OCI-LY1 (cell line): ENCODE results near the gene GALNT7.
A peak's percentile ranks its signal among the peaks of the same experiment; 100 is the strongest.
"Not testable (repeated sequence)": the region's sequence is repeated elsewhere in the genome, so short reads cannot be mapped to it uniquely, and the experiment has no call there.

ENCODE experiments used
- H2AFZ ChIP-seq: fragments of 200-600 bp; sonication (generic), shearing (Covaris generic); 2 replicates; pipeline ENCODE4 v1.6.0; 2014; ENCODE audit warnings: antibody characterized with exemption, mild to moderate bottlenecking, low read length
- H3F3A ChIP-seq: fragments of 200-600 bp; sonication (generic), shearing (Covaris generic); 2 replicates; pipeline ENCODE4 v1.6.0; 2014; ENCODE audit warnings: mild to moderate bottlenecking, antibody characterized with exemption, low read length, moderate library complexity; ENCODE audit not compliant: insufficient read depth
- H3K27ac ChIP-seq: fragments of 200-600 bp; sonication (generic); 2 replicates; pipeline ENCODE4 v1.5.1; 2014; ENCODE audit warnings: low read length, mixed run types, mild to moderate bottlenecking, low read depth; ENCODE audit not compliant: poor library complexity, severe bottlenecking
- H3K27me3 ChIP-seq: fragments of 200-600 bp; sonication (generic); 2 replicates; pipeline ENCODE4 v1.6.0; 2014; ENCODE audit warnings: antibody characterized with exemption, mild to moderate bottlenecking, low read length, moderate library complexity; ENCODE audit not compliant: insufficient read depth
- H3K36me3 ChIP-seq: fragments of 200-600 bp; sonication (generic); 2 replicates; pipeline ENCODE4 v1.6.1; 2014; ENCODE audit warnings: mild to moderate bottlenecking, antibody characterized with exemption, low read length, moderate library complexity, mixed read lengths; ENCODE audit not compliant: insufficient read depth
- H3K4me1 ChIP-seq: fragments of 200-600 bp; sonication (generic); 2 replicates; pipeline ENCODE4 v1.5.1; 2014; ENCODE audit warnings: mild to moderate bottlenecking, low read length, moderate library complexity; ENCODE audit not compliant: insufficient read depth, severe bottlenecking
- H3K4me2 ChIP-seq: fragments of 200-600 bp; sonication (generic), shearing (Covaris generic); 2 replicates; pipeline ENCODE4 v1.6.1; 2014; ENCODE audit warnings: low read length
- H3K4me3 ChIP-seq: fragments of 200-600 bp; sonication (generic); 2 replicates; pipeline ENCODE4 v1.5.1; 2014; ENCODE audit warnings: low read length, low read depth, mild to moderate bottlenecking, mixed read lengths; ENCODE audit not compliant: poor library complexity, severe bottlenecking
- H3K79me2 ChIP-seq: fragments of 200-600 bp; shearing (Covaris generic); 2 replicates; pipeline ENCODE4 v1.6.1; 2016; ENCODE audit warnings: mixed run types, low read length, mixed read lengths; ENCODE audit not compliant: insufficient read depth
- H3K9ac ChIP-seq: fragments of 200-600 bp; sonication (generic), shearing (Covaris generic); 2 replicates; pipeline ENCODE4 v1.6.1; 2014; ENCODE audit warnings: mild to moderate bottlenecking, low read length, mixed read lengths
- H3K9me2 ChIP-seq: fragments of 200-600 bp; sonication (generic), shearing (Covaris generic); 2 replicates; pipeline ENCODE4 v1.6.1; 2014; ENCODE audit warnings: low read depth, mild to moderate bottlenecking, low read length, mixed read lengths
- H3K9me3 ChIP-seq: fragments of 200-600 bp; shearing (Covaris generic); 2 replicates; pipeline ENCODE4 v1.6.1; 2014; ENCODE audit warnings: low read length, mixed read lengths
- H4K20me1 ChIP-seq: fragments of 200-600 bp; sonication (generic), shearing (Covaris generic); 2 replicates; pipeline ENCODE4 v1.6.0; 2016; ENCODE audit warnings: mild to moderate bottlenecking, low read length; ENCODE audit not compliant: insufficient read depth
- EZH2 ChIP-seq: fragments of 200-600 bp; sonication (generic), shearing (Covaris generic); IDR thresholded peaks from 2 replicates; pipeline ENCODE4 v1.8.0; 2017; ENCODE audit warnings: borderline replicate concordance, mixed run types, mild to moderate bottlenecking, antibody characterized with exemption, low read length, moderate library complexity, mixed read lengths
- TF ChIP-seq, protein P1 (sequence below): fragments of 200-600 bp; sonication (generic), shearing (Covaris generic); IDR thresholded peaks from 2 replicates; pipeline ENCODE4 v1.5.1; 2017; ENCODE audit warnings: mild to moderate bottlenecking, antibody characterized with exemption, low read length, moderate library complexity, mixed read lengths

GALNT7 gene

DNA sequence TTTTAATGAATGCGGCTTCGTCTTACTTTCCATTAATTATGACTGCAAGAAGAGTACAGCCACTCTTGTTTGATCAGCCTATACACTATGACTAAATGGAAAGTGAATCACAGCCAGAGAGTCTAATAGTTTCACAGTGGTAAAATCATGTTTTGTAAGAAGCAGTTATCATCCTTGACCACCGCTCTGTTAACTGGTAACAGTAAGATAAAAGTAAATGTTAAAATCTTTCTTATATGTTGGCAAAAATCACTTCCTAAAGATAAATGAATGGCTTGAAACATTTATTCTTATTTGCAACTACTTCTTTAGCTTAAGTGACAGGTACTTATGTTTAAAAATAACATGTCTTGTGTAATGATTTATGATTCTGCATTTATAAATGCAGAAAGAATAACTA is 13.2 kb downstream of the GALNT7 start:
- no peaks in the 10 kb centered on the region for H3K27me3 ChIP-seq
- H3K9ac ChIP-seq: no peak overlapping the region
- no peaks in the 10 kb centered on the region for H3K9me2 ChIP-seq
- H3F3A ChIP-seq: no peaks in the 10 kb centered on the region
- H2AFZ ChIP-seq: no peak overlapping the region
- H3K9me3 ChIP-seq: no peaks in the 10 kb centered on the region
- H3K79me2 ChIP-seq: peaks cover 90% of the 10 kb centered on the region
- H3K4me1 ChIP-seq: peaks cover 81% of the 10 kb centered on the region
- H3K36me3 ChIP-seq: peaks cover 9% of the 10 kb centered on the region; the same call in 1 of the 2 replicates
- no peak for TF ChIP-seq EZH2
- TF ChIP-seq, protein P1, sequence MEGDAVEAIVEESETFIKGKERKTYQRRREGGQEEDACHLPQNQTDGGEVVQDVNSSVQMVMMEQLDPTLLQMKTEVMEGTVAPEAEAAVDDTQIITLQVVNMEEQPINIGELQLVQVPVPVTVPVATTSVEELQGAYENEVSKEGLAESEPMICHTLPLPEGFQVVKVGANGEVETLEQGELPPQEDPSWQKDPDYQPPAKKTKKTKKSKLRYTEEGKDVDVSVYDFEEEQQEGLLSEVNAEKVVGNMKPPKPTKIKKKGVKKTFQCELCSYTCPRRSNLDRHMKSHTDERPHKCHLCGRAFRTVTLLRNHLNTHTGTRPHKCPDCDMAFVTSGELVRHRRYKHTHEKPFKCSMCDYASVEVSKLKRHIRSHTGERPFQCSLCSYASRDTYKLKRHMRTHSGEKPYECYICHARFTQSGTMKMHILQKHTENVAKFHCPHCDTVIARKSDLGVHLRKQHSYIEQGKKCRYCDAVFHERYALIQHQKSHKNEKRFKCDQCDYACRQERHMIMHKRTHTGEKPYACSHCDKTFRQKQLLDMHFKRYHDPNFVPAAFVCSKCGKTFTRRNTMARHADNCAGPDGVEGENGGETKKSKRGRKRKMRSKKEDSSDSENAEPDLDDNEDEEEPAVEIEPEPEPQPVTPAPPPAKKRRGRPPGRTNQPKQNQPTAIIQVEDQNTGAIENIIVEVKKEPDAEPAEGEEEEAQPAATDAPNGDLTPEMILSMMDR: no peak
- H4K20me1 ChIP-seq: no peaks in the 10 kb centered on the region
- H3K4me2 ChIP-seq: no peak overlapping the region
- no peak overlapping the region for H3K4me3 ChIP-seq
- H3K27ac ChIP-seq: peak overlapping the region; percentile 32

DNA sequence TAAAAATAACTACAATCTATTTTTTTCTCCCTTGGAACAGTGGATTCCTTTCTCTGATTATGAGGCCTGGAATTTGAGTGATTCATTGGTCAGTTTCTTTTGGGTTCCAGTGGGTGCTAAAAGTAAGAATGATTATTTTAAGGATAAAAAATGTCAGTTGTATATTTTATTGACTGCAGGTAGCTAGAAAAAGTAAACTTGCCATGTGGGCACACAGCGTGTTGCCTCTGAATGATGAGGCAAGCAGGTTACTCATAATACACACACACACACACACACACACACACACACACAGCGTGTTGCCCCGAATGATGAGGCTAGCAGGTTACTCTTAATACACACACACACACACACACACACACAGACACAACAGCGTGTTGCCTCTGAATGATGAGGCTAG is 13.8 kb downstream of the GALNT7 start:
- Histone ChIP-seq H3K4me3 (no peak overlapping the region), H2AFZ (no peak overlapping the region), H3F3A (no peaks in the 10 kb centered on the region), H3K9ac (no peak overlapping the region), H3K27ac (no peak overlapping the region), H4K20me1 (no peaks in the 10 kb centered on the region), H3K4me2 (no peak overlapping the region), H3K27me3 (no peaks in the 10 kb centered on the region), H3K9me3 (no peaks in the 10 kb centered on the region), H3K36me3 (peaks cover 9% of the 10 kb centered on the region; the same call in 1 of the 2 replicates), H3K79me2 (peaks cover 90% of the 10 kb centered on the region), H3K9me2 (no peaks in the 10 kb centered on the region), H3K4me1 (peaks cover 80% of the 10 kb centered on the region)
- TF ChIP-seq, protein P1: no peak
- no peak for TF ChIP-seq EZH2

DNA sequence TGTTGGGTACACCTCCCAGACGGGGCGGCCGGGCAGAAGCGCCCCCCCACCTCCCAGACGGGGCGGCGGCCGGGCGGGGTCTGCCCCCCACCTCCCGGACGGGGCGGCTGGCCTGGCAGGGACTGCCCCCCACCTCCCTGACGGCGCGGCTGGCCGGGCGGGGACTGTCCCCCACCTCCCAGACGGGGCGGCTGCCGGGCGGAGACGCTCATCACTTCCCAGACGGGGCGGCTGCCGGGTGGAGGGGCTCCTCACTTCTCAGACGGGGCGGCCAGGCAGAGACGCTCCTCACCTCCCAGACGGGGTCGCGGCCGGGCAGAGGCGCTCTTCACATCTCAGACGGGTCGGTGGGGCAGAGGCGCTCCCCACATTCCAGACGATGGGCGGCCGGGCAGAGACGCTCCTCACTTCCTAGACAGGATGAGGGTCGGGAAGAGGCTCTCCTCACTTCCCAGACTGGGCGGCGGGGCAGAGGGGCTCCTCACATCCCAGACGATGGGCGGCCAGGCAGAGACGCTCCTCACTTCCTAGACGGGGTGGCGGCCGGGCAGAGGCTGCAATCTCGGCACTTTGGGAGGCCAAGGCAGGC is 15.1 kb downstream of the GALNT7 start:
- H3K9me2 ChIP-seq, H3K9ac ChIP-seq, H3K27me3 ChIP-seq, H2AFZ ChIP-seq, H4K20me1 ChIP-seq, H3K4me3 ChIP-seq, H3K27ac ChIP-seq, H3K9me3 ChIP-seq, H3F3A ChIP-seq, H3K4me2 ChIP-seq: not testable (repeated sequence)
- H3K4me1 ChIP-seq: peaks cover 70% of the 10 kb centered on the region
- H3K36me3 ChIP-seq: peaks cover 12% of the 10 kb centered on the region; the same call in 1 of the 2 replicates
- H3K79me2 ChIP-seq: peaks cover 90% of the 10 kb centered on the region
